Mesenchymal stem cell (in vitro differentiated cells and primary cell): ENCODE results near the gene CRTC1.

ENCODE experiments used
- DNase-seq: peaks from one replicate; pipeline ENCODE4 v3.0.0-alpha.2; 2013
- H2AFZ ChIP-seq: one replicate; pipeline ENCODE4 v1.6.1; 2013; ENCODE audit warnings: low read depth, mild to moderate bottlenecking, control low read depth, inconsistent platforms, low read length, moderate library complexity
- H2AK5ac ChIP-seq: 2 replicates; pipeline ENCODE4 v1.6.1; 2013; ENCODE audit warnings: low read length, moderate library complexity, mild to moderate bottlenecking, inconsistent platforms; ENCODE audit not compliant: severe bottlenecking
- H2BK120ac ChIP-seq: one replicate; pipeline ENCODE4 v1.6.1; 2013; ENCODE audit warnings: low read depth, mild to moderate bottlenecking, inconsistent platforms, low read length, moderate library complexity
- H2BK12ac ChIP-seq, 2 experiments: one replicate each; pipeline ENCODE4 v1.6.1; 2013; ENCODE audit warnings: inconsistent platforms in 2 of 2, low read length in 2 of 2, mild to moderate bottlenecking in 2 of 2, moderate library complexity in 2 of 2, control low read depth in 1 of 2
- H2BK15ac ChIP-seq: one replicate; pipeline ENCODE4 v1.6.1; 2013; ENCODE audit warnings: mild to moderate bottlenecking, low read depth, inconsistent platforms; ENCODE audit not compliant: poor library complexity, severe bottlenecking
- H2BK5ac ChIP-seq: 2 replicates; pipeline ENCODE4 v1.6.1; 2013; ENCODE audit warnings: low read depth, mild to moderate bottlenecking, low read length, control low read depth, inconsistent platforms; ENCODE audit not compliant: poor library complexity, severe bottlenecking
- H3K14ac ChIP-seq, 2 experiments: one replicate each; pipeline ENCODE4 v1.6.1; 2013; ENCODE audit warnings: inconsistent platforms in 2 of 2, low read length in 2 of 2, control low read depth in 1 of 2, mild to moderate bottlenecking in 1 of 2, moderate library complexity in 1 of 2
- H3K18ac ChIP-seq, 2 experiments: one replicate each; pipeline ENCODE4 v1.6.1; 2013; ENCODE audit warnings: inconsistent platforms in 2 of 2, low read length in 2 of 2, control low read depth in 1 of 2, low read depth in 1 of 2, mild to moderate bottlenecking in 1 of 2
- H3K23ac ChIP-seq, 2 experiments: one replicate each; pipeline ENCODE4 v1.6.1; 2013; ENCODE audit warnings: inconsistent platforms in 2 of 2, low read length in 2 of 2, mild to moderate bottlenecking in 2 of 2, moderate library complexity in 2 of 2, control low read depth in 1 of 2
- H3K27ac ChIP-seq: 2 replicates; pipeline ENCODE4 v1.5.1; 2013; ENCODE audit warnings: mild to moderate bottlenecking, moderate library complexity, low read length, control low read depth, inconsistent platforms; ENCODE audit not compliant: poor library complexity, severe bottlenecking
- H3K27me3 ChIP-seq, 2 experiments: 2 replicates each; pipeline versions ENCODE4 v1.6.1 to v1.7.0; 2013; ENCODE audit warnings: low read length in 2 of 2, mild to moderate bottlenecking in 2 of 2, moderate library complexity in 2 of 2, control low read depth in 1 of 2, inconsistent platforms in 1 of 2; ENCODE audit not compliant: control insufficient read depth in 1 of 2, insufficient read depth in 1 of 2
- H3K36me3 ChIP-seq, 2 experiments: 2 replicates each; pipeline versions ENCODE4 v1.6.1 to v1.7.0; 2013; ENCODE audit warnings: low read length in 2 of 2, control low read depth in 1 of 2, inconsistent platforms in 1 of 2, low read depth in 1 of 2, mild to moderate bottlenecking in 1 of 2; ENCODE audit not compliant: insufficient read depth in 2 of 2, control insufficient read depth in 1 of 2
- H3K4ac ChIP-seq, 2 experiments: one replicate each; pipeline ENCODE4 v1.6.1; 2013; ENCODE audit warnings: inconsistent platforms in 2 of 2, low read length in 2 of 2, mild to moderate bottlenecking in 2 of 2, moderate library complexity in 2 of 2, control low read depth in 1 of 2, low read depth in 1 of 2
- H3K4me1 ChIP-seq: 2 replicates; pipeline ENCODE4 v1.6.1; 2013; ENCODE audit warnings: low read depth, low read length, control low read depth; ENCODE audit not compliant: control insufficient read depth, insufficient read depth
- H3K4me2 ChIP-seq: 2 replicates; pipeline ENCODE4 v1.6.1; 2013; ENCODE audit warnings: low read length, mild to moderate bottlenecking, inconsistent platforms; ENCODE audit not compliant: poor library complexity, severe bottlenecking
- H3K4me3 ChIP-seq, 2 experiments: 2 replicates each; pipeline versions ENCODE4 v1.5.1 to v1.7.0; 2013; ENCODE audit warnings: low read length in 2 of 2, mild to moderate bottlenecking in 2 of 2, control low read depth in 1 of 2, low read depth in 1 of 2; ENCODE audit not compliant: insufficient read depth in 1 of 2
- H3K79me1 ChIP-seq: replicated peaks from 2 replicates; pipeline ENCODE4 v1.6.1; 2013; ENCODE audit warnings: mild to moderate bottlenecking, control low read depth, low read length, inconsistent platforms; ENCODE audit not compliant: poor library complexity, severe bottlenecking
- H3K9ac ChIP-seq: 2 replicates; pipeline ENCODE4 v1.7.0; 2013; ENCODE audit warnings: mild to moderate bottlenecking, low read length, moderate library complexity
- H3K9me3 ChIP-seq: 2 replicates; pipeline ENCODE4 v1.7.0; 2013; ENCODE audit warnings: mild to moderate bottlenecking, low read length; ENCODE audit not compliant: control insufficient read depth
- H4K8ac ChIP-seq: one replicate; pipeline ENCODE4 v1.6.1; 2013; ENCODE audit warnings: inconsistent platforms, mild to moderate bottlenecking, low read length, moderate library complexity
- H4K91ac ChIP-seq: one replicate; pipeline ENCODE4 v1.6.1; 2013; ENCODE audit warnings: mild to moderate bottlenecking, low read length, inconsistent platforms
- WGBS: methylation state at CpG from one replicate; pipeline ENCODE4 v1.1.7; 2013; ENCODE audit warnings: mixed read lengths; 5-methylcytosine and 5-hydroxymethylcytosine counted together

The CRTC1 gene

DNA sequence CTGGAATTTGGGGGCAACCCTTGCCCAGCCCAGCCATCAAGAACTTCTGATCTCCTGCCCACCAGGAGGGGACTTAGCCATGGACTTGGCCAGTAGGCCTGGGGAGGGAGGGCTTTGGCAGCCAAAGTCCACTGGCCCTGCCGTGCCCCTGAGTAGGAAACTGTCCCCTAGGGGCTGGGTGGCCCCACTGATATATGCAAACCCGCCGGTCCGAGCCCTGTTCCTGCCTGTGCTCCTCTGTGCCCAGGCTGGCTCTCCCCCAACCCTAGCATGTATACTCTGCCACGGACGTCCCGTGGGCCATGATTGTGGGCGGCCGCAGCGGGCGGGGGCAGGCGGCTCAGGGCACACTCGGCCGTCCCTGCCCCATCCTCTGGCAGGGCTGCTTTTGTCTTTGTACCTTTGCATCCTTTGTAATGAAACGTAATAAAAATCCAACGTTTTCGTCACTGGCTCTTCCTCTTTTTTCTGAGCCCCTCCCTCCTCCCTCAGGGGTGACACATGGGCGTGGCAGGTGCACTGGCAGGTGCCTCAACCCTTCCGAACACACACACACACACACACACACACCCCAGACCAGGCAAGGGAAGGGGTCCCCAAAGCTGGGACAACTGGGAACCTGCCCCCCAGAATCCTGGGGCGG, 98.5 kb downstream of the CRTC1 start:
- Histone ChIP-seq H2BK15ac (no peak overlapping the region), H4K91ac (no peak overlapping the region), H2AK5ac (no peak overlapping the region), H3K18ac (no peak overlapping the region), H2AFZ (no peak overlapping the region), H3K36me3 (no peaks in the 10 kb centered on the region), H3K27me3 (peaks cover 17 to 45% of the 10 kb centered on the region in 2 experiments), H4K8ac (no peak overlapping the region), H2BK120ac (no peak overlapping the region), H3K23ac (no peak overlapping the region), H3K79me1 (no peaks in the 10 kb centered on the region), H3K4me2 (no peak overlapping the region), H2BK12ac (no peak overlapping the region), H2BK5ac (no peak overlapping the region), H3K4ac (no peak overlapping the region), H3K27ac (no peak overlapping the region), H3K9me3 (no peaks in the 10 kb centered on the region), H3K4me1 (peaks cover 8% of the 10 kb centered on the region), H3K14ac (no peak overlapping the region), H3K9ac (no peak overlapping the region), H3K4me3 (no peak overlapping the region)
- no peak for DNase-seq
- 83% methylated on average over 20 of the region's 20 CpGs for WGBS

GRCh38 chr19:18782559-18783225, 99.2 kb downstream of the CRTC1 start:
- no peak overlapping the region for H3K14ac ChIP-seq
- no peak overlapping the region for H3K18ac ChIP-seq
- H3K4me3 ChIP-seq = no peak overlapping the region
- no peak overlapping the region for H3K4ac ChIP-seq
- H3K4me2 ChIP-seq = no peak overlapping the region
- no peak overlapping the region for H2AFZ ChIP-seq
- H3K9me3 ChIP-seq = no peaks in the 10 kb centered on the region
- no peak overlapping the region for H2BK12ac ChIP-seq
- H3K79me1 ChIP-seq = no peaks in the 10 kb centered on the region
- no peak overlapping the region for H4K8ac ChIP-seq
- H3K27ac ChIP-seq = no peak overlapping the region
- no peak overlapping the region for H2BK120ac ChIP-seq
- no peak overlapping the region for H2BK5ac ChIP-seq
- no peak overlapping the region for H2AK5ac ChIP-seq
- no peak overlapping the region for H4K91ac ChIP-seq
- peaks cover 9% of the 10 kb centered on the region for H3K4me1 ChIP-seq
- peaks cover 0 to 3% of the 10 kb centered on the region in 2 experiments for H3K36me3 ChIP-seq
- H2BK15ac ChIP-seq = no peak overlapping the region
- peaks cover 24 to 52% of the 10 kb centered on the region in 2 experiments for H3K27me3 ChIP-seq
- WGBS = 92% methylated on average over 22 of the region's 22 CpGs
- H3K9ac ChIP-seq = no peak overlapping the region
- DNase-seq = no peak
- no peak overlapping the region for H3K23ac ChIP-seq

DNA sequence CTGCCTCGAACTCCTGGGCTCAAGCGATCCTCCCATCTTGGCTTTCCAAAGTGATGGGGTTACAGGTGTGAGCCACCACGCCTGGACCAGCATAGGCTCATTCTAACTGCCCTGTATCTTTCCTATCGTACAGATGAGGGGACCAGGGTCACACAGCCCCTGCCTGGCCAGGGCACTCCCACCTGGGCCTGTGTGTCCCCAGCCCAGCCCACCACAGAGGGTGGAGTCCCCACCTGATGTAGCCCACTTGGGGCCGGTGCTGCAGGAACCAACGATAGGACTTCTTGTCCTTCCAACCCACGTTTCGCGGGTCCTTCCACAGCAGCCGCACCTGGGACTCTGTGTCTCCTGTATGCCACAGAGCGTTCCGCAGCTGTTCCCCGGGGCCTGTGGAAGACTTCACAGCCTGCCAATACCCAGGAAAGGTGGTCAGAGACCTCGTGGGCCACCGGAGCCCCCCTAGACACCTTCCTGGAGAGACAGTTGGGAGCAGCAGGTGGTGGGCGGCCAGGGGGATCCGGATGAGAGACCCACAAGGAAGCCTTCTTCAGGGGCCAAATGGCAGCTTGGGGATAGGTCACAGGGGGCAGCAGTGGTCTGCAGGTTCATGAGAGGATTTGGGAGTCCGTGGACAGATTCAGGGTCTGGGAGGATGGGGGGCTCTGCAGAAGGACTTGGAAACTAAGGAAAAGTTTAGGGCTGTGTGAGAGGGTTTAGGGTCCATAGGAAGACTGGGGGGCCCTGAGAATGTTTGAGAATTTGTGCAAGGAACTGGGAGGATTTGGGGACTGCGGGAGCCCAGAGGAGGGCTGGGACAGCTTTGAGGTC, 100.7 kb downstream of the CRTC1 start:
- no peak overlapping the region for H3K4ac ChIP-seq
- no peak overlapping the region for H3K14ac ChIP-seq
- no peak overlapping the region for H2AK5ac ChIP-seq
- no peak overlapping the region for H4K91ac ChIP-seq
- no peak overlapping the region for H2BK120ac ChIP-seq
- H3K9ac ChIP-seq = no peak overlapping the region
- no peak overlapping the region for H3K4me2 ChIP-seq
- no peak overlapping the region for H2BK5ac ChIP-seq
- peaks cover 37 to 63% of the 10 kb centered on the region in 2 experiments for H3K27me3 ChIP-seq
- H3K4me3 ChIP-seq = no peak overlapping the region
- H2AFZ ChIP-seq = no peak overlapping the region
- no peak overlapping the region for H2BK15ac ChIP-seq
- peaks cover 0 to 3% of the 10 kb centered on the region in 2 experiments for H3K36me3 ChIP-seq
- WGBS = 85% methylated on average over 19 of the region's 19 CpGs
- H2BK12ac ChIP-seq = no peak overlapping the region
- H3K27ac ChIP-seq = no peak overlapping the region
- H3K79me1 ChIP-seq = no peaks in the 10 kb centered on the region
- DNase-seq = no peak
- H3K23ac ChIP-seq = no peak overlapping the region
- H3K4me1 ChIP-seq = peaks cover 17% of the 10 kb centered on the region
- H3K18ac ChIP-seq = no peak overlapping the region
- H4K8ac ChIP-seq = no peak overlapping the region
- no peaks in the 10 kb centered on the region for H3K9me3 ChIP-seq

GRCh38 chr19:18784786-18785120, 101.3 kb downstream of the CRTC1 start:
- no peak for DNase-seq
- Histone ChIP-seq H3K18ac (no peak overlapping the region), H3K9me3 (no peaks in the 10 kb centered on the region), H2AFZ (no peak overlapping the region), H3K9ac (no peak overlapping the region), H4K91ac (no peak overlapping the region), H3K4me2 (no peak overlapping the region), H3K27ac (no peak overlapping the region), H2BK12ac (no peak overlapping the region), H2AK5ac (no peak overlapping the region), H3K4me1 (peaks cover 23% of the 10 kb centered on the region), H3K27me3 (peaks cover 43 to 68% of the 10 kb centered on the region in 2 experiments), H3K4ac (no peak overlapping the region), H2BK5ac (no peak overlapping the region), H3K79me1 (no peaks in the 10 kb centered on the region), H2BK120ac (no peak overlapping the region), H3K14ac (peak overlapping the region in 1 of 2 experiments; percentile 6), H2BK15ac (no peak overlapping the region), H3K23ac (no peak overlapping the region), H3K4me3 (peak overlapping the region in 1 of 2 experiments; percentile 0), H3K36me3 (peaks cover 0 to 3% of the 10 kb centered on the region in 2 experiments), H4K8ac (no peak overlapping the region)
- 82% methylated on average over 16 of the region's 16 CpGs for WGBS
